ELR (cell line): Measurements from ENCODE around the gene ZFP36.
"Not testable (repeated sequence)": the region's sequence is repeated elsewhere in the genome, so short reads cannot be mapped to it uniquely, and the experiment has no call there.

Experiments
- DNase-seq: peaks from one replicate; pipeline ENCODE4 v3.0.0-alpha.2; 2015; ENCODE audit warnings: low read depth

Gene ZFP36, protein sequence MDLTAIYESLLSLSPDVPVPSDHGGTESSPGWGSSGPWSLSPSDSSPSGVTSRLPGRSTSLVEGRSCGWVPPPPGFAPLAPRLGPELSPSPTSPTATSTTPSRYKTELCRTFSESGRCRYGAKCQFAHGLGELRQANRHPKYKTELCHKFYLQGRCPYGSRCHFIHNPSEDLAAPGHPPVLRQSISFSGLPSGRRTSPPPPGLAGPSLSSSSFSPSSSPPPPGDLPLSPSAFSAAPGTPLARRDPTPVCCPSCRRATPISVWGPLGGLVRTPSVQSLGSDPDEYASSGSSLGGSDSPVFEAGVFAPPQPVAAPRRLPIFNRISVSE

DNA sequence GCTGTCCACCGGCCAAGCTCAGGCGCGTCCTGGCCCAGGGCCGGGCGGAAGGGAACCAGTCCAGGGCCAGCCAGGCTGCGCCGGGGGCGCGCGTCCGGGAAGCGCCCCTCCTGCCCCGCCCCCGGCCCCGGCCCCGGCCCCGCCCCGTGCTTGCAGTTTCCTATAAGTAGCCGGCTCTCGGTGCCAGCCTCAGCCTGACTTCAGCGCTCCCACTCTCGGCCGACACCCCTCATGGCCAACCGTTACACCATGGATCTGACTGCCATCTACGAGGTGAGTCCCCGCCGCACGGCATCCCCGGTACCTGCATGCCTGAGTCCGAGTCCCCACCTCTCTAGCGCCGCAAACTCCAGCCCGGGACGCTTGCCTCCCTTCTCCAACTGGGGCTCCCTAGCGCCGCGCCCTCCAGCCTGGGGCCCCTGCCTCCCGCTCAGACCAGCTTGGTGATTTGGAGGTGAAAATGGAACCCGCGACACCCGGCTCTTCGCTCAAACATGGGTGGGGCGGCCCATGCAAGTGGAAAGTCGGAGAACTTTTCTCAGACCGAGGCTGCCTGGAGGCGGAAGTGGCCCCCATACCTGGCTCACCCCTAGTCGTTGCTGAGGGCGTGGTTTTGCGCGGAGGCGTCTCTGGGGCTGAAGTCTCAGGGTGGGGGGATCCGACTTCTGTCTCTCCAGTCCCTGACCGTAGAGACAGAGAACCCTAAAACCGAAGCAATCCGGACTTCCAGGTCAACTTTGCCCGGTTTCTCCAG is at the start of gene ZFP36:
Gene ZFP36 (plus strand): TSS at position 192 of the 754 bp plus-strand sequence. CDS start 58 bp downstream, at position 250.
- DNase-seq, result peak; percentile 81

DNA sequence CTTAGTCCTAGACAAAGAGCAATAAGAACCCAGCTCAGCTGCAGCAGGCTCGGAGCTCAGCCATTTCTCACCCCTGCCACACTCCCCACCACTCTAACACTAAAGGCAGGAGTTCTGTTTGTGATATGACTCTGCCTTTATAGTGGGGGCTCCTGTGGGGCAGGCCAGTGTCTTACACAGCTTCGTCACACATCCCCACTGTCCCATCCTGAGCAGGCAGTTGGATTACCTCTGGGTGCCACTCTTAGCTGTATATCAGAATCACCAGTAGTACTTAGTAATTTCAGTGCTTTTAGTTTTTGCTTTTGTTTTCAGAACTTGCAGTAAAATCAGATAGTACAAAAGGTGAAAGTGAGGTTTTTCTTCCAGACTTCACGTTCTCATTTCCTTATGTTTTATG is 47.6 kb upstream of the ZFP36 start:
- no peak for DNase-seq

DNA sequence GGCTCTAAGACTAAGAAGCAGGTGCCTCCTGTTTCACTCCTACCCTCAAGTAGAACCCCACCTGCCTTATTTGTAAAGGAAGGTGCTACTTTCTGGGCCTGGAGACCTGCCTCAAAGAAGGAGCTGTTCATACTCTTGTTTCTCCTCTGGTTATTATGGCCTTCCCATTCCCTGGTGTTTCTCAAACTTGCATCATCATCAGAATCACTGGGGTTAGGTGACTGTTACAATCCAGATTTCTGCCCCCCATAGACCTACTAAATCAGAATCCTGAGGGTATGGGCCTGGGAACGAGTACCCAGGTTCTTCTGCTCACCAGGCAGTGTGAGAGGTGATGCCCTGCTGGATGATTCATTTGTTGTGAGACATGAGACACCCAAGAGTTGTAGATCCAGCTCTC is 46.0 kb upstream of the ZFP36 start:
- DNase-seq, result no peak

DNA sequence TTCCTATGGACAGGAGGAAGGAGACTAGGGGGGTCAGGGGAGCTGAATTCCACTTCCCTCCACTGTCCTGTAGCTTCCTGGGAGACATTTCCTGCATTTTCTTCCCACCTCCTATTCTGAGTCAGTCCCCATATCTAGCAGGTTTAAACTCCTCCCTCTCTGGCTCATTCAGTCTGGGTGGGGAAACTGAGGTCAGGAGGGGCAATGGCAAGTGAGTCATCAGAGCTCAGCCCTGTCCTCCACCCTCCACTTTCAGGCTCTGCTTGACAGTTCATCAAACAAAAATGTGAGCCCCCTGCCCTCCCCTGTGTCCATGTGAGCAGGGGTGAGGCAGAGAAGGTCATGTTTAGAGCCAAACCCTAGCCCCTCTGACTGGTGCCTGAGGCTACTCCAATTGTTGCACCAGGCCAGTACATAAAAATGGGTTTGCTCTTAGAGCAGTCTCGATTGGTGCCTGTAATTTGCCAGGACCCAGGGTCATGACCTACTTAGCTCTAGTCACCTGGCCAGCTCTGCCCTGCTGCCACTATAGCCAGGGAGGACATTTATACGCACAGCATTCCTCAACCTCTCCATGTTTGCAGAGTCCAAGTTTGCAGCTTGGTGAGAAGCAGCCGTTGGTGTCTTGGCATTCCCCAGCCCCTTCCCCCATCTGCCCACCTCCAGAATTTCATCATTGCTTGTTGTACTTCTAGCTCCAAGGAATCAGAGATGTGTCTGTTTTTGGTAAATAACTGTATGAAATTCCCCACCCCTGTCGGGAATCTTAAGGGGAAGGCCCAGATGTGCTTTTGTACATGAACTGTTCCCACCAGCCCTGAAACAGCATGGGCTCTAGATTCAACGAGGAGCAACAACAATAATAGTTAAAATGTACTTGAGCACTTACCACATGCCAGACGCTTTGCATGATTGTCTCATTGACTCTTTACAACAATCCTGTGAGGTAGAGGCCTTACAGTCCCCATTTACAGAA is 43.7 kb upstream of the ZFP36 start:
- DNase-seq, result peak; percentile 79

DNA sequence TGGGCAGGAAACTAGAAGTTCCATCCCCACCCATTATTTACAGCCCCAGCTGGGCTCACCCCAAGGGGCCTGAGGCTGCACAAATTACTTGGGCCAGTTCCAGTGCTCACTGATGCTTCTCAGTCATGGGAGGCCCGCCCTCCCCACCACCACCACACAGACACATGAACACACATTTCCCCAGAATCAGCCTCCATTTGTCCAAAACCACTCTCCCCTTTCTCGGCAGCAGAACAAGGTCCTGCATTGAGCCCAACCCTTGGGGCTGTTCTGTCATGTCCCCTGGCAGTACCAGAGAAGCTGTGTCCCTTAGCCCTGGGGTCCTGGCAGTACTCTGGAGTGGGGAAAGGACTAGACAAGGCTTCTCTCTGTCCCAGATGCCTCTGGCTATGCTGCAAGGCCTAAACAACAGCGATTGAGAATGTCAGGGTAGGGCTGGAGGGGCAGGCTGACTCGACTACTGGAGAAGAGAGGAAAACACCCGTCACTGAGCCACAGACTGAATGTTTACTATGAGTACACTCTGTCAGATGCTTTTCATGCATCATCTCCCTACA is 42.7 kb upstream of the ZFP36 start:
- no peak for DNase-seq

- DNase-seq, result no peak
These were observed 41.1 kb upstream of the ZFP36 start for GRCh38 chr19:39365531-39365930.

DNA sequence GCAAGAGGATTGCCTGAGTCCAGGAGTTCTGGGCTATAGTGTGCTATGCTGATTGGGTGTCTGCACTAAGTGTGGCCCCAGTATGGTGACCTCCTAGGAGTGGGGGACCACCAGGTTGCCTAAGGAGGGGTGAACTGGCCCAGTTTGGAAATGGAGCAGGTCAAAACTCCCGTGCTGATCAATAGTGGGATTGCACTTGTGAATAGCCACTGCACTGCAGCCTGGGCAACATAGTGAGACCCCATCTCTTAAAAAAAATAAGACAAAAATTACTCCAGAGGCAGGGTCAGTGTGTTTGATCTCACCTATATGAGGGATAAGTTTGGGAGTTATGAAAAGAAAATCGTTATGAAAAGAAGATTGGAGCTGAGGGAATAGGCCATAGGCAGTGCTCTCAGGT is 37.4 kb upstream of the ZFP36 start:
- DNase-seq, result no peak

GRCh38 chr19:39370735-39371134 is 35.9 kb upstream of the ZFP36 start:
- DNase-seq, result no peak

DNA sequence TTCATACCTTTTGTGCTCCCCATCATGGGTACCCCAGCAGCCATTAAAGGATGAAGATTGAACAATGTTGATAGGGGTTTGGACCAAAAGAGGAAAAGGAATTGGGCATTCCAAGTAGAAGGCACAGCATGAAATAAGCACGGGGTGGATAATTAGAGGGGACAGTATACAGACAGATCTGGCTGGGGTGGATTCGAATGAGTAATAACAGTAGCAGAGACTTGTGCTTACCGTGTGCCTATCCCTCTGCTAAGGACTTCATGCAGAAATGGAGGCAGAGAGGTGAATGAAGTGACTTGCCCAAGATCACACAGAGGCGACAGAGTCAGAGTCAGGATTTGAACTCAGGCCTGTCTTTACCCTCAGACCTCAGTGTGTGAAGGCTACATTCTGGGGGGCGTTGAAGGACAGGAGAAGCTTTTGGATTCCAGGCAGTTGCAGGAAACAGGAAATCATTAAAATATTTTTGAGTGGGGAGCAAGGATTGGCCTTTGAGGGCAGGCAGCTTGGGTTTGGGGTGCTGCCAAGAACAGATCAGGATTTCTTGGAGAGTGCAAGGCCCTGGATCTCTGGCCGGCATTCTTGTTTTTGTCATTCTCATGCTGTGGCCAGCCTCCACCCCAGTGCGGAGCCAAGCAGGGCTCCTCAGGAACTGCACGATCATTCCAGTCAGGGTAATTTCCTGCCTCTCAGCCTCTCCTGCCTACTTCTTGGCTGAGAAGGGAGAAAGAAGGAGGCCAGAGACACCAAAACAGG is 34.4 kb upstream of the ZFP36 start:
- peak; percentile 48 for DNase-seq

GRCh38 chr19:39372941-39373340 is 33.7 kb upstream of the ZFP36 start:
- no peak for DNase-seq

DNA sequence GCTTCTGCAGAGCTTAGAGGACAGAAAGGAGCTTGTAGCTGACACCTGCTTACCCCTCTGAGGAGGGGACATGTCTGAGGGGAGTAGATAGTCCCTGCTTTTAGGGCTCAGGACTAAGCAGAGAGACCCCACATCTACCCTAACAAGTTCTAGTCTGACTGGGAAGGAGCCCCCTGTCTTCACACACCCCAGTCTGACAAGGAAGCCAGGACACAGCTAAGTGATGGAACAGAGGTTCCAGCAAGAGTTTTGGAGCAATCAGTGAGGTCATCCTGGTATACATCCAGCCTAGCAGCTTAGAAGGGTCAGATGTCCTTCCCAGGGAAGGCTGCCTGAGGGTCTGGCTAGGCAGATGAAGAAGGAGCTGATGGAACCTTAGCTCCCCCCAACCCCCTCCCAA is 30.7 kb upstream of the ZFP36 start:
- DNase-seq, result no peak

GRCh38 chr19:39377373-39378362 is 29.0 kb upstream of the ZFP36 start:
- no peak for DNase-seq

GRCh38 chr19:39379366-39379765 is 27.3 kb upstream of the ZFP36 start:
- not testable (repeated sequence) for DNase-seq

GRCh38 chr19:39379865-39380396 is 26.7 kb upstream of the ZFP36 start:
- no peak for DNase-seq

GRCh38 chr19:39380521-39381502 is 25.8 kb upstream of the ZFP36 start:
- no peak for DNase-seq

- no peak for DNase-seq
These were observed 24.6 kb upstream of the ZFP36 start for GRCh38 chr19:39381910-39382611.

DNA sequence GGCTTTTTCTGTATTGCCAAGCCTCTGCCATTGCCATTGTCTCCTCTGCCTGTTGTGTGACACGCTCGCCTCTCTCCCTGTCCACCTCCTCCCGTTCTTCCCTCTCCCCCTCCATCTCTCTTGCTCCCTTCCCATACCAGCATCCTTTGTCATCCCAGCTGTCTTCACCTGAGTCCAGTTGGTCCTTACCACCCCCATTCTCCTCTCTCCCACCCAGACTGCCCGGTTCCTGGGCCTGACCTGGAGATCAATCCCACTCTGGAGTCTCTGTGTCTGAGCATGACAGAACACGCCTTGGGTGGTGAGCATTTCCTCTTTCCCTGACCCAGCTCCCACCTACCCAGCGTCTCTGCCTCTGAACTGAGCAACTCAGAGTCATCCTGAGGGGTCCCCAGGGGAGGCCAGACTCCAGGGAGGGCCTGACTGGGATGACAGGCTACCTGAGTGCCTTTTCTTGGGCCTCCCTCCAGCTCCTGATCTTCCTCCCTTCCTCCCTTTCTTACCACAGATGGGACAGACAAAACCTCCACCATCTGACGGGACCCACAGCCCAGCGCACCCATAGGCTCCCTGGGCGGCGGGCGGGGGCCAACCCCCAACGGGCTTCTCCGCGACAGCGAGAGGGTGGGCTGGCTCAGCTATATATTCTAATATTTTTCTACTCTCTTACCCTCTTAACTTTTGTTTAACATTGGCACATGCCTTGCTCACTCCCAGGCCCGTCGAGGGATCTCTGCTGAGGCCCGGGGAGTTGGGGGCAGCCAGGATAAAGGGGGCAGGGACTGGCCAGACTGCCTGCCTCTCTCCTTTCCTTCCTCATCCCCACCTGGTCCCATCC is 23.4 kb upstream of the ZFP36 start:
- DNase-seq, result no peak
